ENCODE data around the gene PRSS57.

The PRSS57 gene

GRCh38 chr19:652467-653389 is 42.5 kb downstream of the PRSS57 start:
- FAIRE-seq (no peak), DNase-seq (ENCODE audit: low spot score) (no peak)

GRCh38 chr19:651991-652390 is 43.3 kb downstream of the PRSS57 start:
- FAIRE-seq = no peak
- DNase-seq (ENCODE audit: low spot score) = no peak

GRCh38 chr19:651114-651818 is 44.0 kb downstream of the PRSS57 start:
- DNase-seq (ENCODE audit: low spot score) (no peak), FAIRE-seq (no peak)

DNA sequence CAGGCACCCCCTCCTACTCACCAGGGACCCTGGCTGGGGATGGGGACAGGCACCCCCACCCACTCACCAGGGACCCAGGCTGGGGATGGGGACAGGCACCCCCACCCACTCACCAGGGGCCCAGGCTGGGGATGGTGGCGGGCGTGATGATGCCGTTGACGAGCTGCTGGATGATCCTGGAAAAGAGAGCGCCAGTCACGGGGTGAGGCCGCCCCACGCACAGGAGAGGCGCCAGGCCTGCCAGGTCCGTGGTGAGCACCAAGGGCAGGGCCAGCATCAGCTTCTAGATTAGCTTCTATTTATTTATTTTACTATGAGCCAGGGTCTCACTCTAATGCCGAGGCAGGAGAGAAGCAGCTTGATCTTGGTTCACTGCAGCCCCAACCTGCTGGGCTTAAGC is 45.1 kb downstream of the PRSS57 start:
- DNase-seq (ENCODE audit: low spot score) (no peak), FAIRE-seq (no peak)

- FAIRE-seq = no peak
Observed at GRCh38 chr19:648904-649801, 46.1 kb downstream of the PRSS57 start.

DNA sequence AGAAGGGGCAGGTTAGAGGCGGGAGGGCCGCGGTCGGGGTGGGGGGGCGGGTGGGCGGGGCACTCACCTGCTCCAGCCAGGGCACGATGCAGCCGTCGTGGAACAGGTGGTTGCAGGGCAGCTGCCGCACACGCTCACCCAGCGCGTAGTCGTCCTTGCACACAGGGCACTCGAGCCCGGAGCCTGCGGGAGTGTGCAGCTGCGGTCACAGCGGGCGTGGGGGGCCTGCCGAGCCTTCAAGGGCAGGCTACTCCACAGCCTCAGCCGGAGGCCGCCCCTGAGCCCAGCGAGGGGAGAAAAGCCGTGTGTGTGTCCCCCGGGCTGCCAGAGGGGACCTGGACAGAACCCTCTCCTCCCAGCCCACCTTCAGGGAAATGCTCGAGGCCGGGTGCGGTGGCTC is 46.9 kb downstream of the PRSS57 start:
- no peak for FAIRE-seq
- no peak for DNase-seq (ENCODE audit: low spot score)

More at GRCh38 chr19:648904-649801, 46.1 kb downstream of the PRSS57 start:
- DNase-seq (ENCODE audit: low spot score) = no peak

DNA sequence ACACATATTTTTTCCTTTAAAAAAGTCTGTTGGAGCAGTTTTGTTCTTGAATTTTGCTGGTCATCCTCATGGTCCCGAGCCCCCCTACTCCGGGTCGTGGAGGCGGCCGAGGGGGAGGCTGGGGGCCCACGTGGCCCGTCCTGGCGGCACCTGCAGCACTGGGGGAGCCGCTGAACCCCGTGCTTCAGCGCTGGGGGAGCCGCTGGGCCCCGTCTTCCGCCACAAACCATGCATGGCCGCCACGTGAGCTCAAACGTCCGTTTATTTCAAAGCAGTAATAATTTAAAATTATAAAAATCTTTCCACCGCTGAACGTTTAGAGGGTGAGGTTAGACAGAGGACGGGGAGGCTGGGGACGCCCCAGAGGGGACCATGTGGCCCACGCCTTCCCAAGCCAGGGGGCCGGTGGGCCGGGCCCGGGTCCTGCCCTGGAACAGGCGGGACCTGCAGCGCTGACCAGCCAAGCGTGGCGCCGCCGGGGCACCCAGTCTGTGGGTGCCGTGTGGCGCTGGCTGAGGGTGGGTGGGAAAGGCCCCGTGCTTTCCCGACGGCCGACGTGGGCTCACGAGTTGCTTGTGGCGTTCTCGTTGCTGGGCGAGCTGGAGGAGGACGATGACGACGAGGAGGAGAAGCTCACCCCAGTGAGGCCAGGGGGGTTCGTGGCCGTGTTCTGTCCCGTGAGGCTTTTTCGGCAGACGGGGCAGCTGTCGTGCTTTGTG is 47.5 kb downstream of the PRSS57 start:
- FAIRE-seq (no peak), DNase-seq (ENCODE audit: low spot score) (no peak)

GRCh38 chr19:646779-647565 is 48.3 kb downstream of the PRSS57 start:
- FAIRE-seq (no peak), DNase-seq (ENCODE audit: low spot score) (no peak)

DNA sequence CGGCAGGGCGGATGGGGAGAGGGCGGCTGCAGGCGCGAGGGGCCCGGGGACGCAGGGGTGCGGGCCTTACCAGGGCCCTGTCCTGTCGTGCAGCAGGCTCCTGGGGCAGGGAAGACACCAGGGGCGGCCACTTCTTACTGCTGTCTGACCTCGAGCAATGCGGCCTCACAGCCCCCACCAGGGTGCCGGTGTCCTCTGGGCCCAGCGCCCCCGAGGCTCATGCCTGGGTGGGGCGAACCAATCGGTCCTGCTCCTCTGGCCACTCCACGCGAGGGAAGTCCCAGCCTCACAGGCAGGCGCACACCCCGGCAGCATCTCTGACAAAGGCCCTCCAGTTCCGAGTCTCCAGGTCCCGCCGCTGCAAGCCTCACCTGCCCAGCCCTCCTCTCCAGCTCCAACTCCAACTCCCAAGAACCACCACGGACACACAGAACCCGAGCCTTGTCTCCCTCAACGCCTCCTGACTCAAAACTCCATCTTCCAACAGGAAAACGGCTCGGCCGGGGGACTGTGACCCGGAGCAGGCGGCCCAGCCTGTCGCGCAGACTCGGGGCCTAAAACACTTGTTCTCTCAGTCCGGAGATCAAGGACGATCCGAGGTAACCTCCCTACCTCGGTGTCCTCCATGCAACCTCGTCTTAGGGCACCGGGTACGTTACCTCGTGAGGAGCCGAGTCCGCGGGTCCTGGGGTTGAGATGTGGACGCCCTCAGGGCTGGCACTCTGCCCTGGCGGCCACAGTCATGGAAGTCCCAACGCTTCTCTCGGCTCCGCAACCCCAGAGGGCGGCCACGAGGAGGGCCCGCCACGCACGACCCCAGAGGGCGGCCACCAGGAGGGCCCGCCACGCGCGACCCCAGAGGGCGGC is 49.1 kb downstream of the PRSS57 start:
- no peak for DNase-seq (ENCODE audit: low spot score)
- no peak for FAIRE-seq

DNA sequence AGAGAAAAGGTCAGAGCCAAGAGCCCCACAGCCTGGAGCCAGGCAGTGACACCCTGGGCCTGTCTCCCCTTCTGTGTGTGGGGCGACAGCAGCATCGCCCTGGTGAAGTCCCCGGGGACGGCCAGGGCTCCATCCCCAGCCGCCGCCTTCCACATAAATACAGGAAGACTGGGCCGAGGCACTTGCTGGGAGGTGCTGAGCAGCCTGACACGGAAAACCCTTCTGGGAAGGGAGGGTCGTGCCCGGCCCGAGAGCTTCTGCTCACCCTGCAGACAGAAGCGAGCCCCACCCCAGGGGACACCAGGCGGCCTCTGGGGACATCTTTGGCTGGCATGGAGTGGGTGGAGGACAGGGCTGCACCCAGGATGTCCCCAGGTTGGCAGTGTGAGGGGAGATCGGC is 50.5 kb downstream of the PRSS57 start:
- FAIRE-seq = no peak
- no peak for DNase-seq (ENCODE audit: low spot score)

GRCh38 chr19:644363-644762 is 50.9 kb downstream of the PRSS57 start:
- FAIRE-seq (no peak), DNase-seq (ENCODE audit: low spot score) (no peak)

GRCh38 chr19:643736-644135 is 51.5 kb downstream of the PRSS57 start:
- DNase-seq (ENCODE audit: low spot score) (no peak), FAIRE-seq (no peak)

- DNase-seq (ENCODE audit: low spot score) (no peak), FAIRE-seq (no peak)
Observed at GRCh38 chr19:642767-643727, 52.2 kb downstream of the PRSS57 start.

- FAIRE-seq = no peak
- DNase-seq (ENCODE audit: low spot score) = no peak
Observed at GRCh38 chr19:641702-642101, 53.5 kb downstream of the PRSS57 start.

- FAIRE-seq (no peak), DNase-seq (ENCODE audit: low spot score) (no peak)
Observed at GRCh38 chr19:640606-641189, 54.6 kb downstream of the PRSS57 start.

- FAIRE-seq (no peak), DNase-seq (ENCODE audit: low spot score) (no peak)
Observed at GRCh38 chr19:640161-640558, 55.1 kb downstream of the PRSS57 start.

GRCh38 chr19:639253-640160 is 55.7 kb downstream of the PRSS57 start, which contains the start of gene FGF22:
FGF22 (plus strand) TSS chr19:639879; CDS start chr19:639926, 47 bp downstream.
- DNase-seq (ENCODE audit: low spot score) (peak; percentile 62), FAIRE-seq (no peak)

Data from RCC 7860 (cell line).